ENCODE results near the gene RNU1-1. TPM values are rescaled to one million over a fixed set of nuclear protein-coding genes. Genes with fewer than 3 reads are reported as not detected.
"Not testable (repeated sequence)": the region's sequence is repeated elsewhere in the genome, so short reads cannot be mapped to it uniquely, and the experiment has no call there.

RNU1-1 gene
- total RNA-seq, 3 donors from 2014 or later, result 1,321 to 1,622 (median 1,616) TPM

DNA sequence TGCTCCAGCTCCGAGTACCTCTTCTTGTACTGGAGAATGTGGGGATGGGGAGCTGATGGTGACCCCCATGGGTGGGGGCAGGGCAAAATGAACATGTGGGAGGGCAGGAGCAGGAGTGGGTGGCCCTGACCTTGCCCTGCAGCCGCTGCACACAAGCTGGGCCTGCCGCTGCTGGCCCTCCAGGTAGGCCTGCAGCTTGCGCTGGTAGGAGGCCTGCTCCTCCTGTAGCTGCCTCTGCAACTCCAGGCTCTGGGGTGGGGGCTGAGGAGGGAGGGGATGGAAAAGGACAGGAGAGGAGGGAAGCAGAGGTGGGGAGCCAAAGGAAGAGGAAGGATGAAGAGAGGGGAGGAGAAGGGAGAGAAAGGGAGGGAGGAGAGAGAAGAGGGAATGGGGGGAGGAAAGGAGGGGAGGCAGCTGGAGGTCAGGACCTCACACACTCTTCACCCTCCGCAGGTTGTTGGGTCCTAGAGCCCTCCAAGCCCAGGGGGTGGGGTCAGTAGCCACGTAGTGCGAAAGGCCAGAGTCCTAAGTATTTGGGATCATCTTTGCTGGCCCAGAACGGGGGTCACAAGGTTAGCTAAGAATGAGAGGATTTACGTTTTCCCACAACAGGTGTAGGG is 22.9 kb downstream of the RNU1-1 start:
- DNase-seq (no peak), ATAC-seq (no peak)
- Mint-ChIP-seq H3K36me3 (ENCODE audit: insufficient read depth) (no peaks in the 10 kb centered on the region), H3K4me3 (no peak overlapping the region), H3K27me3 (ENCODE audit: low read depth) (no peaks in the 10 kb centered on the region), H3K9me3 (no peaks in the 10 kb centered on the region), H3K4me1 (ENCODE audit: low read depth) (peaks cover 3% of the 10 kb centered on the region)

GRCh38 chr1:16489195-16489880 is 24.7 kb downstream of the RNU1-1 start:
- not testable (repeated sequence) for H3K4me1 Mint-ChIP-seq (ENCODE audit: low read depth); DNase-seq; H3K9me3 Mint-ChIP-seq; H3K36me3 Mint-ChIP-seq (ENCODE audit: insufficient read depth); H3K27me3 Mint-ChIP-seq (ENCODE audit: low read depth); H3K4me3 Mint-ChIP-seq; ATAC-seq

DNA sequence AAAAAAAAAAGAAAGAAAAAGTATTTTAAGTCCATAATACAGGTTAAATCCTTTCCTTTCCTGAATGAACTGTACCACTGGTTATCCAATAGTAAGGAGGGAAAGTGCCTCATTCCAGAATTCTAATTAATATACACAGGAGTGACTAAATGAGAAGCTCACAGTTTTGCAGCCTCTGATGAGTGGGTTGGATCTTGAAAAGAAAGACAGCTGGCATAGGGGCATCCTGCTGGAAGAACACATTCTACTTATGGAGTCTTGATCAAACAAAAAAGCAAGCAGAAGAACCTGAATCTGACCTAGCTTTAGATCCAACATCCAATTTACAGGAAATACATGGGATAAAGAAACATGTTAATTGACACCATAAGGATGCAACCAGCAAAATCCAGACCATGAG is 27.1 kb downstream of the RNU1-1 start:
- not testable (repeated sequence) for H3K4me1 Mint-ChIP-seq (ENCODE audit: low read depth); H3K4me3 Mint-ChIP-seq; DNase-seq; H3K9me3 Mint-ChIP-seq; ATAC-seq; H3K36me3 Mint-ChIP-seq (ENCODE audit: insufficient read depth); H3K27me3 Mint-ChIP-seq (ENCODE audit: low read depth)

DNA sequence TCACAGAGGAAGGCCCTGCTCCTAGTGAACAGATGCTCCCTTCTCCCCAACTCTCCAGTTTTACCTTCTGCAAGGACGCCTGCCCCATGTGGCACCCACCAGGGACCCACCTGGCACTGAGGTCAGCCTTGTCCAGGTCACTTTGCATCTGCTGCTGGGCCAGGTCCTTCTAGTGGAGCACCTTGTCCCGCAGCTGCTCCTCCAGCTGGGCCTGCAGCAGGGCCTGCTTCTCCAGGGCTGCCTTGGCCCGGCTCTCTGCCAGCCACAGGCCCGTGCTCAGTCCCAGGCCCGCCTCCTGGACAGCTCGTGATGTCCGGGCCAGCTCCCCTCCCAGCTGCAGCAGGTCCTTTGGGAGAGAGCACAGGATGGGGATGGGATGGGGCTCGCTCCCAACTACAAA is 27.8 kb downstream of the RNU1-1 start:
- not testable (repeated sequence) for H3K4me1 Mint-ChIP-seq (ENCODE audit: low read depth); H3K4me3 Mint-ChIP-seq; DNase-seq; H3K36me3 Mint-ChIP-seq (ENCODE audit: insufficient read depth); H3K9me3 Mint-ChIP-seq; ATAC-seq; H3K27me3 Mint-ChIP-seq (ENCODE audit: low read depth)

DNA sequence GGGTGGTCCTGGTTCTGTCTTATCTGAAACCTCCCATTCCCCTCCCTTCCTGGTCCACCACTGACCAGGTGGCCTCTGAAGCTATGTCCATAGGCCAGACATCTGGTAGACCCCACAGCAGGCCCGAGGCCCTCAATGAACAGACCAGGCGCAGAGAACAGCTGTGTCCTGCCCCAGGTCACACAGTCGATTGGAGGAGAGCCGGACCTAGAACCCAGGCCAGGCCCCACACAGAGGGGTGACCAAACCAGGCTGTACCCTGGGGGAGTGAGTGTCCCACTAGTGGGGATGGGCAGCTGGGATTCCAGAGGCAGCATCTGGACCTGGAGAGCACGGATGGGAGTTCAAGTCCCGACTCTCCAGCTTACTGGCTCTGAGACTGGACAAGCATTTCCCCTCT is 29.2 kb downstream of the RNU1-1 start:
- peaks cover 8% of the 10 kb centered on the region for H3K36me3 Mint-ChIP-seq (ENCODE audit: insufficient read depth)
- H3K4me1 Mint-ChIP-seq (ENCODE audit: low read depth), result no peaks in the 10 kb centered on the region
- no peaks in the 10 kb centered on the region for H3K9me3 Mint-ChIP-seq
- no peaks in the 10 kb centered on the region for H3K27me3 Mint-ChIP-seq (ENCODE audit: low read depth)
- ATAC-seq (no peak), DNase-seq (no peak)
- H3K4me3 Mint-ChIP-seq, result no peak overlapping the region

DNA sequence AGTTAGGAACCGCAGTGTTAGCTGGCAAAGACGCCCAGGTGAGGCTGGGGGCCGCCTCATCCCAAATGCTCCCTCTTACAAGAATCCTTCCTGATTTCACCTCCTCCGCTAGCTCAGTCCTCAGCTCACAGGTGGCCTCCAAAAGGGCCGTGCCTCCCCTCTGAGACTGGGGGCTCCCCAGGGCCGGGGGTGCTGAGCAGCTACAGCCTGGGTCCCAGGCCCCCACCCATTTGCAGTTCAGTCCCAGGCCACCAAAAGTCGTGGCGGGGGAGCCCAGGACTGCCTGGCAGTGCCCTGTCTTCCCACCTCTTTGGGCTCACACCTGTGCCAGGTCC is 29.6 kb downstream of the RNU1-1 start:
- Mint-ChIP-seq H3K36me3 (ENCODE audit: insufficient read depth) (peaks cover 8% of the 10 kb centered on the region), H3K4me3 (no peak overlapping the region), H3K9me3 (no peaks in the 10 kb centered on the region), H3K4me1 (ENCODE audit: low read depth) (no peaks in the 10 kb centered on the region), H3K27me3 (ENCODE audit: low read depth) (no peaks in the 10 kb centered on the region)
- no peak for DNase-seq
- no peak for ATAC-seq

GRCh38 chr1:16483639-16484500 is 30.2 kb downstream of the RNU1-1 start:
- not testable (repeated sequence) for DNase-seq; H3K27me3 Mint-ChIP-seq (ENCODE audit: low read depth); H3K4me1 Mint-ChIP-seq (ENCODE audit: low read depth); H3K4me3 Mint-ChIP-seq; H3K9me3 Mint-ChIP-seq; H3K36me3 Mint-ChIP-seq (ENCODE audit: insufficient read depth); ATAC-seq

DNA sequence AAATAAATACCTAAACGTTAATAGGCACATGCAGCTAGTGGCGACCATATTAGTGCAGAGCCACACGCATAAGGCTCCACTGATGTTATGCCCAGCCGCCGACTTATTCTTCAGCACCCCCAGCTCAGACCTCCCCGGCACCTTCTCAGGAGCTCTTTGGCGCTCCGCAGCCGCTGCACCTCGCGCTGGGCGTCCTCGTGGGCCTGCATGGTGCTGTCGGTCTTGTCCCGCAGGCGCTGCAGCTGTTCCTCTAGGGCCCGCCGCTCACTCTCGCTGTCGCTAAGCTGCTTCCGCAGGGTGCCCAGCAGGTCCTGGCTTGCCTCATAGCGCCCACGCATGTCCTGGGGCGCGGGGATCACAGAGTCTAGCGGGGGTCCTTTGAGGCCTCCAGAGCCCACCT is 30.9 kb downstream of the RNU1-1 start:
- not testable (repeated sequence) for DNase-seq; H3K36me3 Mint-ChIP-seq (ENCODE audit: insufficient read depth); H3K4me3 Mint-ChIP-seq; ATAC-seq; H3K27me3 Mint-ChIP-seq (ENCODE audit: low read depth); H3K4me1 Mint-ChIP-seq (ENCODE audit: low read depth); H3K9me3 Mint-ChIP-seq

DNA sequence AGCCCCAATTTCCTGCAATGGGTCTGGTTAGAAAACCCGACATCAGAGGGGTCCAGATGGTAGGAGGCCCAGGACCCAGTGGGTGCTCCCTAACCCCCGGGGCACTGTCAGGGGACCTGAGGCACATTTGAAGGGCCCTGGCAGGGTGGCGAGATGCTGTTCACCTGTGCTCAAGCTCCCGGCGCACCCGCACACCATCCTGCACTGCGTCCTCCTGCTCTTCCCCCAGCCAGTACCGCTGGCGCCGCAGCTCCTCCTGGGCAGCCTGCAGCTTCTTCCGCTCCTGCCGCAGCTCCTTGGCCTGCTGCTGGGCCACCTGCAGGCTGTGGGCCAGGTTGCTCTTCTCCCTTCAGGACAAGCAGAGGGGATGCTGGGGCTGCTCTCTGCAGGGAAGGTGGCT is 36.0 kb downstream of the RNU1-1 start:
- ATAC-seq (no peak), DNase-seq (no peak)
- Mint-ChIP-seq H3K4me3 (no peak overlapping the region), H3K36me3 (ENCODE audit: insufficient read depth) (peaks cover 16% of the 10 kb centered on the region), H3K27me3 (ENCODE audit: low read depth) (no peaks in the 10 kb centered on the region), H3K4me1 (ENCODE audit: low read depth) (peaks cover 4% of the 10 kb centered on the region), H3K9me3 (no peaks in the 10 kb centered on the region)

DNA sequence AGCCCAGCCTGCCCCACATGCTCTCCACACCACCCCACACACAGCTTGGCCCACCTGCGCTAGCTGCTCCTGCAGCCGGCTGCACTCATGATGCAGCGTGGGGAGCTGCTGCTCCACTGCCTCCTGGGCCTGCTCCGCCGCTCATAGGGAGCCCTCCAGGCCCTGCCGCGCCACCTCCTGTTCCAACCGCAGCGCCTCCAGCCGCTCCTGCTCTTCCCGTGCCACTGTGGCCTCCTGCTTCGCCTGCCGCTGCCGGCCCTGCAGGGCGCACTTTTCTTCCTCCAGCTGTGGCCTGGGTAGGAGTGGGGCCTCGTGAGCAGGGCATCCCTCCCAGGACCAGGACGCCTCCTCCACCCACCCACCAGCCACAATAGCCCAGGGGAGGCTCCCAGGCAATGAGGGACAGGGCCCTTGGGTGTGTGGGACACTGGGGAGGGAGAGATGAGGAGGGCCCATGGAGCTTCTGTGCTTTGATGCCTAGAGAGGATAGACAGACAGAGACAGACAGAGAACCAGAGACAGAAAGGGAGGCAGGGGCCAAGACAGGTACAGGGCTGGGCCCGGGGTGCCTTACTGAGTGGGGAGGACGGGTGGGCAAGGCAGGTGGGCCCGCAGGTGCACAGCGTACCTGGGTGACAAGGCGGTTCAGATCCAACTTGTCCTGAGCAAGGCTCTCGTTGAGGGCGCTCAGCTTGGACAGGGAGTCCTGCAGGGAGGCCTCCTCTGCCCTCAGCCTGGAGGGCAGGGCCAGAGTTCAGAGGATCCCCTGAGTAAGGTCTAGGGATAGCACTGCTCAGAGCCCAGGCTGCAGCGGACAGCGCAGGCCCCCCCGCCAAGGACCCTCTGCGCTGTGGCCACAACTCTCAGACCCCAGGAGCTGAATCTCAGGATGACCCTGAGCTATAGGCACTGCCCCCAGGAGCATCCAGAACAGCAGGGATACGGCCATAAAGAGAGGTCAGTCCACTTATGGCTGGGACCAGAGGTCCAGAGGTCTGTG is 38.0 kb downstream of the RNU1-1 start:
- DNase-seq; H3K27me3 Mint-ChIP-seq (ENCODE audit: low read depth); H3K9me3 Mint-ChIP-seq; ATAC-seq; H3K4me3 Mint-ChIP-seq; H3K4me1 Mint-ChIP-seq (ENCODE audit: low read depth): not testable (repeated sequence)
- peaks cover 16% of the 10 kb centered on the region for H3K36me3 Mint-ChIP-seq (ENCODE audit: insufficient read depth)

DNA sequence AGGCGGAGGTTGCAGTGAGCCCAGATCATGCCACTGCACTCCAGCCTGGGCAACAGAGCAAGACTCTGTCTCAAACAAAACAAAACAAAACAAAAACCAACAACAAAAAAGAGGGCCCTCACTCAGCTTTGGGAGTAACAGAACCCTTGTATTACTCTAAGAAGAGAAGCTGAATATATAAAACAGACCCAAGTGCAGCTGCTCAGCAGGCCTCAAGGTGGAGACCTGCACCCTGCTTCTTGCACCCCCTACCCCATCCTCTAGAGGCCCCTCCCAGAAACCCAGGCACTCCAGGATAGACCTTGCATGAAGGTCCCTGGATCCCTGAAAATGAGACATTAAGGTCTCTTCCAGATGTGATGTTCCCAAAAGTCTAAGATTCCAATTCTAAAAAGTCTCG is 39.2 kb downstream of the RNU1-1 start:
- H3K27me3 Mint-ChIP-seq (ENCODE audit: low read depth); ATAC-seq; DNase-seq; H3K4me1 Mint-ChIP-seq (ENCODE audit: low read depth); H3K9me3 Mint-ChIP-seq; H3K4me3 Mint-ChIP-seq: not testable (repeated sequence)
- H3K36me3 Mint-ChIP-seq (ENCODE audit: insufficient read depth), result peaks cover 13% of the 10 kb centered on the region

- H3K4me1 Mint-ChIP-seq (ENCODE audit: low read depth), result peaks cover 5% of the 10 kb centered on the region
- no peak overlapping the region for H3K4me3 Mint-ChIP-seq
- no peaks in the 10 kb centered on the region for H3K27me3 Mint-ChIP-seq (ENCODE audit: low read depth)
- no peak for ATAC-seq
- no peaks in the 10 kb centered on the region for H3K9me3 Mint-ChIP-seq
- DNase-seq, result no peak
- peaks cover 13% of the 10 kb centered on the region for H3K36me3 Mint-ChIP-seq (ENCODE audit: insufficient read depth)
These were observed 39.8 kb downstream of the RNU1-1 start for GRCh38 chr1:16474166-16474800.

GRCh38 chr1:16468558-16468957 is 45.5 kb downstream of the RNU1-1 start:
- H3K27me3 Mint-ChIP-seq (ENCODE audit: low read depth), result no peaks in the 10 kb centered on the region
- no peaks in the 10 kb centered on the region for H3K9me3 Mint-ChIP-seq
- DNase-seq, result no peak
- ATAC-seq, result no peak
- no peak overlapping the region for H3K4me3 Mint-ChIP-seq
- peaks cover 16% of the 10 kb centered on the region for H3K36me3 Mint-ChIP-seq (ENCODE audit: insufficient read depth)
- peaks cover 5% of the 10 kb centered on the region for H3K4me1 Mint-ChIP-seq (ENCODE audit: low read depth)
